GM21723 (cell line): ENCODE data around the gene INPP5F.

ENCODE experiments used
- ATAC-seq: cut with Tn5 transposase; IDR thresholded peaks from one replicate; pipeline ENCODE4 v1.9.1; 2021; ENCODE audit warnings: mild to moderate bottlenecking, moderate library complexity; ENCODE audit not compliant: unreplicated experiment

The INPP5F gene, protein sequence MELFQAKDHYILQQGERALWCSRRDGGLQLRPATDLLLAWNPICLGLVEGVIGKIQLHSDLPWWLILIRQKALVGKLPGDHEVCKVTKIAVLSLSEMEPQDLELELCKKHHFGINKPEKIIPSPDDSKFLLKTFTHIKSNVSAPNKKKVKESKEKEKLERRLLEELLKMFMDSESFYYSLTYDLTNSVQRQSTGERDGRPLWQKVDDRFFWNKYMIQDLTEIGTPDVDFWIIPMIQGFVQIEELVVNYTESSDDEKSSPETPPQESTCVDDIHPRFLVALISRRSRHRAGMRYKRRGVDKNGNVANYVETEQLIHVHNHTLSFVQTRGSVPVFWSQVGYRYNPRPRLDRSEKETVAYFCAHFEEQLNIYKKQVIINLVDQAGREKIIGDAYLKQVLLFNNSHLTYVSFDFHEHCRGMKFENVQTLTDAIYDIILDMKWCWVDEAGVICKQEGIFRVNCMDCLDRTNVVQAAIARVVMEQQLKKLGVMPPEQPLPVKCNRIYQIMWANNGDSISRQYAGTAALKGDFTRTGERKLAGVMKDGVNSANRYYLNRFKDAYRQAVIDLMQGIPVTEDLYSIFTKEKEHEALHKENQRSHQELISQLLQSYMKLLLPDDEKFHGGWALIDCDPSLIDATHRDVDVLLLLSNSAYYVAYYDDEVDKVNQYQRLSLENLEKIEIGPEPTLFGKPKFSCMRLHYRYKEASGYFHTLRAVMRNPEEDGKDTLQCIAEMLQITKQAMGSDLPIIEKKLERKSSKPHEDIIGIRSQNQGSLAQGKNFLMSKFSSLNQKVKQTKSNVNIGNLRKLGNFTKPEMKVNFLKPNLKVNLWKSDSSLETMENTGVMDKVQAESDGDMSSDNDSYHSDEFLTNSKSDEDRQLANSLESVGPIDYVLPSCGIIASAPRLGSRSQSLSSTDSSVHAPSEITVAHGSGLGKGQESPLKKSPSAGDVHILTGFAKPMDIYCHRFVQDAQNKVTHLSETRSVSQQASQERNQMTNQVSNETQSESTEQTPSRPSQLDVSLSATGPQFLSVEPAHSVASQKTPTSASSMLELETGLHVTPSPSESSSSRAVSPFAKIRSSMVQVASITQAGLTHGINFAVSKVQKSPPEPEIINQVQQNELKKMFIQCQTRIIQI

DNA sequence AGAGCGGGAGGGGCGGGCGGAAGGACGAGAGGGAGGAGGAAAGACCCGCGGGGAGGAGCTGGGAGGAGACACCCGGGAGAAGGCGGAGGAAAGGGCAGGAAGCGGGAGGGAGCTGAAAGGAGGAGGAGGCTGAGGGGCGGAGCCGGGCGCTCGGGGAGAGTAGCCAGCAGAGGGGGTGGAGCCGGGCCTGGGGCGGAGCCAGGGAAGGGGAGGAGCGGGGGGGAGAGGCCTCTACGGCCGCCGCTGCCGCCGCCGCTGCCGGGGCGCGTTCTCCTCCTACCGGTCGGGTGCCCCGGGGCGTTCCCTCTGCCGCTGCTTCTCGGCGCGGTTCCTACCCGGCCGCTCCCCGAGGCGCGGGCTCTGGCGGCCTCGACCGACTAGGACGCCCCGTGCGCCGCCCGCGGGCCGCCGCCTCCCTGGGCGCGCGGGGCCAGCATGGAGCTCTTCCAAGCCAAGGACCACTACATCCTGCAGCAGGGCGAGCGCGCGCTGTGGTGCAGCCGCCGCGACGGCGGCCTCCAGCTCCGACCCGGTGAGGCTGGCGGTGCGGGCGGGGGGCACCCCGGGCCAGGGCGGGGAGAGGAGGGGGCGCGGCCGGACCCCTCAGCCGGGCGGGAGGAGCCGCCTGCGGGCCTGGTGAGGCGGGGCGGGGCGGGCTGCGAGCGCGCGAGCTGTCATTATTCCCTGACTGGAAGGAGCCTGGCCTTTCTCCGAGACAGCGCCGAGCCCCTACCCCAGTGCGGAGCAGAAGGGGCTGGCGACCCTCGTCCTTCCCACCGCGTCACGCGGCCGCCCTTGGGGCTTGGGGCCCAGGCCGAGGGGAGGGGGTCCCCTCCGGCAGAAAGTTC, at the start of gene INPP5F:
Gene INPP5F, plus strand, starts transcription at position 223 of the 848 bp plus-strand sequence. Its CDS starts 213 bp downstream, at position 436.
- ATAC-seq = peak; percentile 86

DNA sequence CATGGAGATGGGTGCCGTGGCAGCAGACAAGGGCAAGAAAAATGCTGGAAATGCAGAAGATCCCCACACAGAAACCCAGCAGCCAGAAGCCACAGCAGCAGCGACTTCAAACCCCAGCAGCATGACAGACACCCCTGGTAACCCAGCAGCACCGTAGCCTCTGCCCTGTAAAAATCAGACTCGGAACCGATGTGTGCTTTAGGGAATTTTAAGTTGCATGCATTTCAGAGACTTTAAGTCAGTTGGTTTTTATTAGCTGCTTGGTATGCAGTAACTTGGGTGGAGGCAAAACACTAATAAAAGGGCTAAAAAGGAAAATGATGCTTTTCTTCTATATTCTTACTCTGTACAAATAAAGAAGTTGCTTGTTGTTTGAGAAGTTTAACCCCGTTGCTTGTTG, 48.7 kb upstream of the INPP5F start:
- ATAC-seq = no peak

DNA sequence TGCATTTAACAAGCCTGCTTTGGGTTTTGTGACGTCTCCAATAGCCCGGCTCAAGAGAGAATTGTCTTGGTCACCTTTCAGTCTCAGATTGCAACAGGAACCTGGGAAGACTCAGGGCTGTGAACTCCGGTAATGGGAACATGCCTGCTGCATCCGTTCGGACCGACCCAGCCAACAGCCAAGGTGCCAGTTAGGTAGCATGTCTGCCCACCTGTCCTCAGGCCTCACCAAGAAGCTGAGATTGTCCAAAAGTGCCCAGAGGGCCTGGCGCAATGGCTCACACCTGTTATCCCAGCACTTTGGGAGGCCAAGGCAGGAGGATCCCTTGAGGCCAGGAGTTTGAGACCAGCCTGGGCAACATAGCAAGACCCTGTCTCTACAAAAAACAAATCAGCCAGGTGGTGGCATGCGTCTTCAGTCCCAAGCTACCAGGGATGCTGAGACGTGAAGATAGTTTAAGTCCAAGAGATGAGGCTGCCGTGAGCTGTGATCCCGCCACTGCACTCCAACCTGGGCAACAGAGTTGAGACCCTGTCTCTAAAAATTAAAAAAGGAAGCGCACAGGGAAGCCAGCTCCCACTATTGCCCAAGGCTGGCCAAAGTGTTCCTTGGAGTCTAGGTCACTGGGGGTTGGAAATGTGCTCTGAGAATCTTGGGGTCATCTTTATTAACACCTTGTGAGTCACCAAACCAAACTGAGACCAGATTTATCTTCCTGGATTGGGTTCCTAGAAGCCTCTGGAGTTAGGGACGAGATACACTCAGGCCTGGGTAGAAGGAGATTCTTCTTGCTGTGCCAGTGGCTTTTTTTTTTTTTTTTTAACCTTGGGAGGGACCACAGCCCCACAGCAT, 47.7 kb upstream of the INPP5F start:
- ATAC-seq = no peak

DNA sequence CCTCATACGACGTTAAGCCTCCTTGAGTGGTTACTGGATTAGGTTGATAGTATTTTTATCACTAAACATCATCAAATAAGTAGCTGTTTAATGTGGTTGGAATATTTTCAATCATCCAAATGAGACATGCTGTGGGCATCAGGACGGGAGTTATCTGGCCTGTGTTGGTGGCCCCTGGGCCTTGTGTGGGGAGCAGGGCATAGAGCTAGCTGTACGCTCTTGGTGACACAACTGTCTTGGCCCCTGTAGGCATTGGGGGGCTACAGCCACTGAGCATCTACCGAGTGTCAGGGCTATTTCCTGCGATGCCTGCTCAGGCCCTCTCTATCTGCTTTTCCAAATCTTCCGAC, 46.4 kb upstream of the INPP5F start:
- ATAC-seq = no peak

DNA sequence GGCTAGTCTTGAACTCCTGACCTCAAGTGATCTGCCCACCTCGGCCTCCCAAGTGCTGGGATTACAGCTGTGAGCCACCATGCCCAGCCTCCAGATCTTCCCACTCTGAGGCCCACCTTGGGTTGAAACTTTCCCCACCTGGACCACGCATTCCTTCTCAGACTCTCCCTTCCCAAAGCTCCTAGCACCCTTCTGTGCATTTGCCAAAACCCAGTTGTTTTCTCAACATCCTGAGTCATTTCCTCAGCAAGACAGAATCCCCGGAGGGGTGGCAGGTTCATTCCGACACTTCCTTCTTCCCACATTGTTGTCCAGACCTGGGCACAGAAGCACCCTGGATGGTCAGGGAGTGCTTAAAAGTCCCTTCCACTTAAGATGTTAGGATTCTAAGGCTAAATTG, 45.8 kb upstream of the INPP5F start:
- ATAC-seq = no peak

DNA sequence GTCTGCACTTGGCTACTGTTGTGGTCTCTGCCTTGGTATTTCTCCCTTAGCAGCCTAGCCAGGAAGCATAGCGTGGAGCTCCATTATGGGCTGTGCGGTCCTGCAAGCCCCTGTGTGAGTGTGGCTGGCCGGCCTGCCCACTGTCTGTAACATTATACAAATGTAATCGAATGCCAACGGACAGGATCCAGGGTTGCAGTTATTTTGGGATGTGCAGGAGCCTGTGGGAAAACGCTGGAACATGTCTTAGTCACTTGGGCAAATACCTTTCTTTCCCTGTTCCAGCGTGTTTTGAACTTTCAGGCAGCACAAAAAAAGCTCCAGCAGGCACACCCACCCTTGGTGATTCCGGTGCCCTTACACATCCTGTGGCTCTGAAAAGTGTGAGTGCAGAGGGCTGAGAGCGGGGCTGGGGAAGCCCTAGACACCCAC, 45.2 kb upstream of the INPP5F start:
- ATAC-seq = no peak

DNA sequence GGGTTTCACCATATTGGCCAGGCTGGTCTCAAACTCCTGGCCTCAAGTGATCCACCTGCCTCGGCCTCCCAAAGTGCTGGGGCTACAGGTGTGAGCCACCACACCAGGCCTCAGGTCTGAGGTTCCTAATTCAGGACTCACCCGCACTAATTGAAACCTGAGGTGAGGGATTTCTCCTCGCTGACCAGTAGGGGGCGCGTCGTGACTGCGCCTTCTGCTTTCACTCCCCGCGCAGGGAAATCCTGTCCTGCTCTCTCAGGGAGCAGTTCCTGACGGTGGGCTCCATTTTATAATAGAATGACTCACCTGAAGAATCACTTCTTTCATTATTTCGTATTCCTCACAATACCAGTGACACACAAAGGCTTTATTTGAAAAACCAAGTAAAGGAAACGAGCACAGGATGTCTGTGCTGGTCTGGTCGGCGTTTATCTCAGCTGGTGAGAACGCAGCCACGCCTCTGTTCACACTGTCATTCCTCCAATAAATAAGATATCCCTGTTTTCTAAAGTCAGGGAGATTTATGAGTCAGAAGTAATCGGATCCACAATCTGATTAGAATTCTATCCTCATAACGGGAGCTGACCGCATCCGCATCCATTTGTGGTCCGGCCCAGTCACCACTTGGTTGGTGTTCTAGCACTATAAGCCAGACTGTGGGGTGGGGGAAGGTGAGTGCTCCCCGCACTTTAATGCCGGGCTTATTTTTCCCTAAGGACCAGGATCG, 39.2 kb upstream of the INPP5F start:
- ATAC-seq = peak; percentile 73

DNA sequence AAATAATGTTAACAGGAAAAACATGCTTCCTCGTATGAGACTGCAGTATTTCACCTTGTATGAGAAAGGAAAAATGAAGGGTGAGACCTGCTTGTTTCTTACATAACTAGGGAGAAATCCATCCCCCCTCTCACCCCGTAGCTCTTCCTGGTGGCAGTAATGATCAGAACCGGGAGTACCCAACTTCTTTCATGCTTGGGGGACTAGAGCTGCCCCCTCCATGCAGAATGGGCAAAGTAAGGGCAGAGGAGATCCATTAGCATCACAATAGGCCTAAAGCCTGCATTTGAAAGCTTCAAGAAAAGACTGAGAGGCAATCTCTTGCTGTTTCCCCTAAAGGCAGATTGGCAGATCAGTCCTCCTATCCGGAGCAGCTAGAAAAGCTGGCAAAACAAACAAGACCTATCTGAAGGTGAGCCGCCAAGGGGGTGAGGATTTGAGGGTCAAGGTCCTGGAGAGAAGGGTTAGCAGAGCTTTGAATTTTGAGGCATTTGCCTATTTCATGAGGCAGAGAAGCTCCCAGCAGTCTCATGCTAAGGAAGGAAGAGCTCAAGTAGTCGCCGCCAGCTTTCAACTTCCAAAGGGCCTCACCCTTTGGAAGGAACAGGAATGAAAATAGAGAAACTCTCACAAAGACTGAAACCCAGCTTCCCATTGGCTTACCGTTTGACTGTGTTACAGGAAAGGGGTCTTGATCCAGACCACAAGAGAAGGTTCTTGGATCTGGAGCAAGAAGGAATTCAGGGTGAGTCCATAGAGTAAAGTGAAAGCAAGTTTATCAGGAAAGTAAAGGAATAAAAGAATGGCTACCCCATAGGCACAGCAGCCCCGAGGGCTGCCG, 38.4 kb upstream of the INPP5F start:
- no peak for ATAC-seq

DNA sequence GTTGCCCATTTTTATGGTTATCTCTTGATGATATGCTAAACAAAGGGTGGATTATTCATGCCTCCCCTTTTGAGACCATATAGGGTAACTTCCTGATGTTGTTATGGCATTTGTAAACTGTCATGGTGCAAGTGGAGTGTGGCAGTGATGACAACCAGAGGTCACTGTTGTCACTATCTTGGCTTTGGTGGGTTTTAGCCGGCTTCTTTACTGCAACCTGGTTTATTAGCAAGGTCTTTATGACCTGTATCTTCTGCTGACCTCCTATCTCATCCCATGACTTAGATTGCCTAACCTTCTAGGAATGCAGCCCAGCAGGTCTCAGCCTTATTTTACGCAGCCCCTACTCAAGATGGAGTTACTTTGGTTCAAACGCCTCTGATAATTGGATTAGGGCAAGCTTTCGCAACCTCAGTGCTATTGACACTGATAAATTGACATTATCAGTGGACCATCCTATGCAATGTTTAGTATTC, 37.8 kb upstream of the INPP5F start:
- ATAC-seq = no peak

DNA sequence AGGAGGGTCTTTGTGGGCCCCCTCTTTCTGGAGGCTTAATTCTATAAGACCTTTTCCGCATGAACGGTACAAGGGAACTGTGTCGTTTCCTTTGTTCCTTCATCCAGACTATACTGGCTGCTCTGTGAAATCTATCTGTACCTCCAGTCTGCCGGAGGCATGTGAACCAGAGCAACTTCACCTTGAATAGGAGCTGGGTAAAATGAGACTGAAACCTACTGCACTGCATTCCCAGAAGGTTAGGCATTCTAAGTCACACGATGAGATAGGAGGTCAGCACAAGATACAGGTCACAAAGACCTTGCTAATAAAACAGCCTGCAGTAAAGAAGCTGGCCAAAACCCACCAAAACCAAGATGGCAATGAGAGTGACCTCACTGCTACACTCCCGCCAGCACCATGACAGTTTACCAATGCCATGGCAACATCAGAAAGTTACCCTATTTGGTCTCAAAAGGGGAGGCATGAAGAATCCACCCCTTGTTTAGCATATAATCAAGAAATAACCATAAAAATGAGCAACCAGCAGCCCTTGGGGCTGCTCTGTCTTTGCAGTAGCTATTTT, 36.8 kb upstream of the INPP5F start:
- ATAC-seq = no peak

DNA sequence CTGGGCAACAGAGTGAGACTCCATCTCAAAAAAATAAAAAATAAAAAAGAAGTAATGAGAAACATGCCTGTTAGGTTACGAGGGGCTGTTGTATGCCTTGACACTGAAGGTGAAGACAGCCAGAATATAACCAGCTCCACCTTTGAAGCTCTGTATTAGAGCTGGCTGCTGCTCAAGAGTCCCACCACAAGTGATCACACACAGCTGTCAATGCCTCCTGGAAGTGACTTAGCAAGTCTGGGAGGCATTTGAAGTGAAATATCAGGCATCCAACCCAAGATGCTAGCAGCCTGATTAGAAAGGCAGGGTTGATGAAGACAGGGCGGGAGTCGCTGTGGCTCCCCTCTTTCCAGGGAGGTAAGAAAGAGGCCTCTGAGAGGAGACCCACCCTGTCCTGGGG, 34.1 kb upstream of the INPP5F start:
- no peak for ATAC-seq

DNA sequence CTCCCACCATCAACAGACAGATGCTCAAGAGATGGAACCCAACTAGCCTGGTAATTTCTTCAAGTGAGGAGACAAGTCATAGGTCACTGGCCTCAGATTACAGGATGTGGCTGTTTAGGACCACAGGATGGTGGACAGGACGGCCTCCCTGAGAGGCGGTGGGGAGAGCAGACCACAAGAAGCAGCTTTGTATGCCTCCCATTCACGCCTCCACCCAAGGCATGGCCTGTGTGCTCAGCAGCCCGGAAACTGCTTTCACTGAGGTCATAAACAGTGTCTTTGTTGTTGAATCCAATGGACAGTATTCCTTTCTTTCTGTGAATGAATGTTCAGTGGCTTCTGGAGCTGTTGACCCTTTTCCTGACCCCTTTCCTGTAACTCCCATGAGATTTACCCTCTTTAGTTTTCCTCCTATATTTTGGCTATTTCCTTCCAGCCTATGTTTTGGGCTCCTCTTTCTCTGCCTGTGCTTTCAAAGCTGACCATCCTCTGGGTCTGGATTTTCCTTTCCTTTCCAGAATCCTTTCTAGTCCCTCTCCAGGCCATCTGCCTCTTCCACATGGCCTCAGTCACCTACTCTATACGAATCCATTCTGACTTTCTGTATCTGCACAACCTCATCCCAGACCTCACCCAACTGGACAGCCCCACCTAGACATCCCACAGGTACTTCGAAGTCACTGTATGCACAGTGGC, 32.4 kb upstream of the INPP5F start:
- ATAC-seq = peak; percentile 67

DNA sequence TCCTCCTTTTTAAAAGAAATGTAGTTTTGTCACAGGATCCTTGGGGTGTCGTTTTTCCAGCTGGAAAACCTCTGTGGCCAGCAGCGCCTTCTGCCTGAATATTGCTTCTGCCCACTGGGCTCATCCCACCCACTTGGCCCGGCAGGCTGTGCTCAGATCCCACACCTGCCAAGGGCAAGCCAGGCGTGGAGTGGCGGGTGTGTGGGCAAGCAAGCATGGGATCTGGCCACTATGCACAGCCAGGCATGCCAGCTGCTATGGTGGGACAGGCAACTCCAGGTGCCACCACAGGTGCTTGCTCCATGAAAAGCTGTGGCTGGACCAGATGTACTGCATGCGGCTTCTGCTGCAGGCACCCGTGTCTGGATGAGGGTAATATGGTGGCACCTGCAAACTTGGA, 31.2 kb upstream of the INPP5F start:
- no peak for ATAC-seq

DNA sequence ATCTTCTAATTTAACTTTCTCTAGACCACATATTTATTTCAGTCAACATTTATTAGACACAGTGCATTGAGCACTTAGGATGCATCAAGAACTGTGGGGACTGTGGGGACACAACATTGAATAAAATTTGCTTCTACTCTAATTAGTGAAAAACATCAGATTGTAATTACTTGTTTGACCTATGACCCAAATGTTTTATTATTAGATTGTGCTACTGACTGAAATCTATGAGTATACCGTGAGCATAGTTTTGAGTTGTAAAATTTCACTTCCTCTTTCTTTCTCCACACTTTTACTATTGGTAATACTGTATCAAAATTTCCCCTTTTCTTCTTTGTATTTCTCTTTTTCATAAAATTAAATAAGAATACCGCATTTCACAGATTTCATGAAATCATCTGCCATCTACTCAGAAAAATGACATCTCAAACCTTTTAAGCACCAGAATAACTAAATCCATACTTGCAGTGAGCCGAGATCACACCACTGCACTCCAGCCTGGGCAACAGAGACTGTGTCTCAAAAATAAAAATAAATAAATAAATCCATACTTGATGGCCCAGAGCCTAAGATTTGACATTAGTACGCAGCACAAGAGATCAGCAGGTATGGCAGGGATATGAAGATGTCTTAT, 25.4 kb upstream of the INPP5F start:
- peak; percentile 51 for ATAC-seq

DNA sequence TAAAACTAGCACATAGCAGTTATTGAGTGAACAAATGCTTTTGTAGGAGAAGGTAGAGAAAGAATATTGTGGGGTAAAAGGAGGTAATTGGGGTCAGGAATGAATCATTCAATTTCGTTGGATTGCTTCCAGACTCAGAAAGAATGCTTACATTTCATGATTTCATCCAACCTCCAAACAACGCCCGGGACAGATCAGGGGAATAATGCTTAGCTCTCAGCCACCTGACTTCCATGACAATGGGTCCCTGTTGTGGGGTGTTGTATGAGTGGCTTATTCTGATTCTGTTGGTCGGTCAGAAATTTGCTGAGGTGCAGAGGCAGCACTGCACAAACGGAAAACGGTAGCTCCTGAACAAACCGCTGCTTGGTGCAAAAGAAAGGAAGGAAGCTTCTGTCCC, 24.0 kb upstream of the INPP5F start:
- ATAC-seq = no peak

DNA sequence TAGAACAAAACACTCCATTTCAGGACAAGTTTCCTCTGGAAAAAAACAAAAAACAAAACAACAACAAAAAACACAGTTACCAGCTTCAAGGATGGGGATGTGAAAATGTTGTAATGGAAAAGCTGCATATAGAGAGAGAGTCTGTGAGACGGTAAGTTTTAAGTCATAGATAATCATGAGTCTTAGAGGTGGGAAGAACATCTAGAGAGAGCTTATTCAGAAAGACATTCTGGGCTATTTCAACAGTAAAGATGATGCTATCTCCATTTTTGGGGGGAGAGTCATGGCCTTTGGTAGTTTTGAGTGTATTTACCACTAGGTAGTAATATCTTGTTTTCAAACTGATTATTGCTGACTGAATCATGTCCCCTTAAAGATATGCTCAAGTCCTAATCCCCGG, 23.3 kb upstream of the INPP5F start:
- no peak for ATAC-seq
